ENCODE results near the gene IRF1. TPM values are rescaled to one million over a fixed set of nuclear protein-coding genes. Genes with fewer than 3 reads are reported as not detected.

IRF1 gene
- total and polyA plus RNA-seq, 2 of the 4 experiments (the other 2 are of a cell fraction) = 11.1 to 18.9 TPM

- H3K4me1 ChIP-seq (ENCODE audit: control insufficient read depth, insufficient read depth, low read length) = peaks cover 36% of the 10 kb centered on the region
- H3K9me1 ChIP-seq (ENCODE audit: insufficient read depth, low read length) = peaks cover 38% of the 10 kb centered on the region
- no peak overlapping the region for H3K9ac ChIP-seq (ENCODE audit: low read depth, low read length)
- no peak overlapping the region for H3K4me3 ChIP-seq (ENCODE audit: insufficient read depth, low read depth, low read length)
- H2BK15ac ChIP-seq (ENCODE audit: low read depth, low read length) = 0 out of 3 replicates have a peak overlapping the region, but pooled peaks have one; percentile 19
- H2AFZ ChIP-seq (replicated peaks; ENCODE audit: low read length, poor library complexity) = no peak overlapping the region
- no peak overlapping the region for H3K27ac ChIP-seq (ENCODE audit: insufficient read depth, low read length)
- no TSS peak for BruUV-seq (replicated peaks)
- TF ChIP-seq SMC3 (IDR thresholded peaks at IDR 0.05; ENCODE audit: low read depth, low read length) (no peak), CHD1 (IDR thresholded peaks at IDR 0.05; ENCODE audit: low read depth, low read length) (no peak), NFE2L2 (IDR thresholded peaks at IDR 0.05; ENCODE audit: low read depth, low read length) (no peak), BHLHE40 (IDR thresholded peaks at IDR 0.05; ENCODE audit: low read depth, low read length) (no peak), USF2 (IDR thresholded peaks at IDR 0.05; ENCODE audit: low read depth, low read length) (no peak), CTCF (conservative IDR thresholded peaks at IDR 0.05; ENCODE audit: low read depth, low read length) (no peak), ELK1 (IDR thresholded peaks at IDR 0.05; ENCODE audit: borderline replicate concordance, low read depth, low read length) (no peak), RCOR1 (IDR thresholded peaks at IDR 0.05; ENCODE audit: insufficient replicate concordance, low read length) (no peak), MAFK (IDR thresholded peaks at IDR 0.05; ENCODE audit: low read depth, low read length) (no peak), RFX5 (IDR thresholded peaks at IDR 0.05; ENCODE audit: low read depth, low read length) (no peak), RAD21 (IDR thresholded peaks at IDR 0.05; ENCODE audit: low read length) (no peak), MXI1 (IDR thresholded peaks at IDR 0.05; ENCODE audit: borderline replicate concordance, low read depth, low read length) (no peak), FOS (IDR thresholded peaks at IDR 0.05; ENCODE audit: low read depth, low read length) (no peak), CEBPB (IDR thresholded peaks at IDR 0.05; ENCODE audit: low read depth, low read length) (no peak), POLR2A (IDR thresholded peaks at IDR 0.05; ENCODE audit: low read depth, low read length) (no peak), MAZ (IDR thresholded peaks at IDR 0.05; ENCODE audit: borderline replicate concordance, low read depth, low read length) (no peak)
- DNase-seq (no peak), ATAC-seq (ENCODE audit: low read depth) (no peak)
- H4K20me1 ChIP-seq (ENCODE audit: insufficient read depth, low read length) = no peaks in the 10 kb centered on the region; the same call in 1 of the 2 replicates
- H3K14ac ChIP-seq (replicated peaks; ENCODE audit: low read depth, low read length) = 0 out of 2 replicates have a peak overlapping the region, but pooled peaks have one; percentile 0
- in situ Hi-C loops (cut with MboI; ENCODE audit: low sequenced_read_pairs) = no loop called here
- H2BK120ac ChIP-seq (ENCODE audit: low read depth, low read length) = peak overlapping the region; percentile 16; the same call in 1 of the 2 replicates
- H3K23ac ChIP-seq (ENCODE audit: low read depth, low read length) = no peak overlapping the region
- no peak overlapping the region for H3K56ac ChIP-seq (ENCODE audit: extremely low read depth, insufficient read depth, low read length)
- no CpG with 5 or more reads among the region's 4 CpGs for WGBS, 2 experiments (ENCODE audit: extremely low coverage in 2 of 2, insufficient read length in 1 of 2)
- POLR2A ChIA-PET (ENCODE audit: unreplicated experiment) = no interaction called here
- no peak overlapping the region for H3K4me2 ChIP-seq (ENCODE audit: low read depth, low read length)
- H2BK20ac ChIP-seq (ENCODE audit: low read depth, low read length) = no peak overlapping the region; the same call in 1 of the 2 replicates
- dilution Hi-C loops (cut with HindIII; ENCODE audit: low sequenced_read_pairs, unreplicated experiment) = no loop called here
- H3K9me3 ChIP-seq (ENCODE audit: control insufficient read depth, insufficient read depth, low read length) = no peaks in the 10 kb centered on the region
- peak overlapping the region; percentile 17 for H2AK9ac ChIP-seq (replicated peaks; ENCODE audit: low read depth, low read length, poor library complexity)
- no peak overlapping the region; the same call in 1 of the 2 replicates for H2AK5ac ChIP-seq (ENCODE audit: low read depth, low read length)
- 0 out of 2 replicates have a peak overlapping the region, but pooled peaks have one; percentile 3 for H4K91ac ChIP-seq (ENCODE audit: insufficient read depth, low read depth, low read length)
- H3K79me1 ChIP-seq (ENCODE audit: low read depth in 1 of 2, low read length in 2 of 2) = peaks cover 20 to 64% of the 10 kb centered on the region in 2 experiments
- no peak overlapping the region for H2BK5ac ChIP-seq (ENCODE audit: low read depth, low read length, poor library complexity, severe bottlenecking)
- no peaks in the 10 kb centered on the region for H3K36me3 ChIP-seq (ENCODE audit: control insufficient read depth, insufficient read depth, low read length)
- H3K4ac ChIP-seq (ENCODE audit: low read depth, low read length) = peak overlapping the region; percentile 6; the same call in 1 of the 2 replicates
- H4K8ac ChIP-seq (ENCODE audit: low read depth in 2 of 2, low read length in 2 of 2) = no peak overlapping the region
- CTCF ChIA-PET = no interaction called here
- no peaks in the 10 kb centered on the region for H3K27me3 ChIP-seq (ENCODE audit: control insufficient read depth, insufficient read depth, low read length)
- no peak overlapping the region for H4K5ac ChIP-seq (ENCODE audit: low read depth, low read length)
- no peak overlapping the region for H3K18ac ChIP-seq (ENCODE audit: low read depth, low read length)
- intact Hi-C loops (cut with micrococcal nuclease) = no loop called here
These were observed 58.9 kb downstream of the IRF1 start for GRCh38 chr5:132431632-132432031.
